HepG2 (cell line): ENCODE data around the gene GUK1. TPM values are rescaled to one million over a fixed set of nuclear protein-coding genes. Genes with fewer than 3 reads are reported as not detected.

Source experiments
- AKNA ChIP-seq: sonication (generic); formaldehyde crosslinking; IDR thresholded peaks from 2 replicates; pipeline ENCODE4 v1.4.0; 2020; ENCODE audit warnings: missing genetic modification reagents, borderline replicate concordance
- KIAA2018 ChIP-seq: sonication (generic); formaldehyde crosslinking; IDR thresholded peaks from 2 replicates; pipeline ENCODE4 v1.5.0; 2020; ENCODE audit warnings: mild to moderate bottlenecking, missing genetic modification reagents, borderline replicate concordance
- XRCC5 ChIP-seq: fragments of 200-400 bp; formaldehyde crosslinking; optimal IDR thresholded peaks from 2 replicates; pipeline ENCODE3; 2017; ENCODE audit warnings: mild to moderate bottlenecking, low read length
- ZFP41 ChIP-seq: sonication (generic); formaldehyde crosslinking; IDR thresholded peaks from 2 replicates; pipeline ENCODE4 v1.4.0; 2020; ENCODE audit warnings: mild to moderate bottlenecking, missing genetic modification reagents, borderline replicate concordance
- ZNF292 ChIP-seq: sonication (generic); formaldehyde crosslinking; IDR thresholded peaks from 2 replicates; pipeline ENCODE4 v1.8.1; 2022; ENCODE audit warnings: mild to moderate bottlenecking, low read depth, missing genetic modification reagents, borderline replicate concordance
- ZNF598 ChIP-seq: sonication (generic); formaldehyde crosslinking; IDR thresholded peaks from 2 replicates; pipeline ENCODE4 v1.5.1; 2020; ENCODE audit warnings: mild to moderate bottlenecking, missing genetic modification reagents, borderline replicate concordance
- ZNF646 ChIP-seq: sonication (generic); formaldehyde crosslinking; IDR thresholded peaks from 2 replicates; pipeline ENCODE4 v1.9.0; 2021; ENCODE audit warnings: mild to moderate bottlenecking, missing genetic modification reagents
- polyA plus RNA-seq, 8 experiments: library from polyadenylated mRNA; depleted of rRNA in 3 of 8; stranded (reverse) in 7 of 8; unstranded in 1 of 8; fragments of >200 nt; fragmentation: Illumina TruSeq in 4 of 8; extraction: Trizol in 4 of 8; gene quantifications; 2 replicates each; pipeline versions ENCODE4 v1.2.1 to v1.2.3, GENCODE V29; 2011 to 2016; ENCODE audit warnings: low read depth in 4 of 8, missing spikeins in 1 of 8, mixed read lengths in 1 of 8; ENCODE audit not compliant: insufficient read depth in 1 of 8
- total RNA-seq, 5 experiments: library from RNA; depleted of rRNA; stranded (reverse); fragments of >200 nt; fragmentation: Illumina TruSeq; extraction: Trizol; gene quantifications; 2 replicates each; pipeline ENCODE4 v1.2.3, GENCODE V29; 2016; ENCODE audit warnings: low read depth in 1 of 5

The GUK1 gene
- total and polyA plus RNA-seq, 2 of the 13 experiments (the other 11 are each of a cell fraction or from before 2014, with no cell fraction given): 116 to 154 TPM

GRCh38 chr1:228139931-228140723, at the start of gene GUK1 (continued):
- TF ChIP-seq ZNF598 (CRISPR knock-in tag): no peak
- no peak for TF ChIP-seq ZNF646 (CRISPR knock-in tag)
- TF ChIP-seq AKNA (CRISPR knock-in tag): no peak
- TF ChIP-seq KIAA2018 (CRISPR knock-in tag): no peak
- no peak for TF ChIP-seq ZFP41 (CRISPR knock-in tag)
- TF ChIP-seq ZNF292 (CRISPR knock-in tag): 0 out of 2 replicates have a peak, but pooled peaks have one; percentile 65
- TF ChIP-seq XRCC5: peak; percentile 39
